ENCODE data around the gene HBP1.

The HBP1 gene

DNA sequence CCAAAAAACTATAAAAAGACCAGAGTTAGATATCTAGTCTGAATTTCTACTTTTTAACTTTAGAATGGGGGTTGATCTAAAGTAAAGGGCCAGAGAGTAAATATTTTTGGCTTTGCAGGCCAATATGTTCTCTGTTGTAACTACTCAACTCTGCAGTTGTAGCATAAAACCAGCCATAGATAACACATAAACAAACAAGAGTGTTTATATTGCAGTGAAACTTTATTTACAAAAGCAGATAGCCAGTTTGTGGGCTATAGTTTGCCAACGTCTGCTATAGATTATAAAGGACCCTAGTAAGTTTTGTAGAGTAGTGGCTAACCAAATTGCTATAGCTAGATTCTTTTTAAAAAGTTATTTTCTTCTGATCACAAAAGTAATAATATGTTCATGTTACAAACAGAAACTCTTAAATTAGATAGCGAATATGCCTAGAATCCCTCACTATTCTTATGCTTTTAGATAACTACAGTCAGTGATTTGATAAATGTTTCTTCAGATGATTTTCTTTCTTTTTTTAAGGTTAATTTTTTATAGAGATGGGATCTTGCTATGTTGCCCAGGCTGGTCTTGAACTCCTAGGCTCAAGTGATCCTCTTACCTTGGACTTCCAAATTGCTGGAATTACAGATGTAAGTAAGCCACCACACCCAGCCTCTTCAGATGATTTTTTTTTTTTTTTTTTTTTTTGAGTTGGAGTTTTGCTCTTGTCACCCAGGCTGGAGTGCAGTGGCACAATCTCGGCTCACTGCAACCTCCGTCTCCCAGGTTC, 23.6 kb upstream of the HBP1 start:
- H3K9me3 Mint-ChIP-seq: no peaks in the 10 kb centered on the region
- no peak overlapping the region for H3K4me3 Mint-ChIP-seq
- no peaks in the 10 kb centered on the region for H3K27me3 Mint-ChIP-seq (ENCODE audit: low read depth)
- H3K36me3 Mint-ChIP-seq (ENCODE audit: low read depth): no peaks in the 10 kb centered on the region
- H3K4me1 Mint-ChIP-seq: no peaks in the 10 kb centered on the region
- no peak for TF ChIP-seq CTCF (IDR thresholded peaks at IDR 0.05; ENCODE audit: unreplicated experiment in 3 of 3)
- H3K27ac Mint-ChIP-seq: no peak overlapping the region

GRCh38 chr7:107147464-107148393, 21.1 kb upstream of the HBP1 start:
- peak; percentile 52 to 68 (median 54) for TF ChIP-seq CTCF (IDR thresholded peaks at IDR 0.05; ENCODE audit: unreplicated experiment in 3 of 3)
- no peaks in the 10 kb centered on the region for H3K4me1 Mint-ChIP-seq
- peaks cover 5% of the 10 kb centered on the region for H3K27me3 Mint-ChIP-seq (ENCODE audit: low read depth)
- no peaks in the 10 kb centered on the region for H3K36me3 Mint-ChIP-seq (ENCODE audit: low read depth)
- no peak overlapping the region for H3K27ac Mint-ChIP-seq
- no peak overlapping the region for H3K4me3 Mint-ChIP-seq
- H3K9me3 Mint-ChIP-seq: no peaks in the 10 kb centered on the region

GRCh38 chr7:107148721-107149120, 20.1 kb upstream of the HBP1 start:
- Mint-ChIP-seq H3K27me3 (ENCODE audit: low read depth) (peaks cover 5% of the 10 kb centered on the region), H3K4me3 (no peak overlapping the region), H3K9me3 (no peaks in the 10 kb centered on the region), H3K4me1 (no peaks in the 10 kb centered on the region), H3K36me3 (ENCODE audit: low read depth) (no peaks in the 10 kb centered on the region), H3K27ac (no peak overlapping the region)
- no peak for TF ChIP-seq CTCF (IDR thresholded peaks at IDR 0.05; ENCODE audit: unreplicated experiment in 3 of 3)

- H3K27me3 Mint-ChIP-seq (ENCODE audit: low read depth): peaks cover 5% of the 10 kb centered on the region
- H3K27ac Mint-ChIP-seq: no peak overlapping the region
- TF ChIP-seq CTCF (IDR thresholded peaks at IDR 0.05; ENCODE audit: unreplicated experiment in 3 of 3): no peak
- H3K4me1 Mint-ChIP-seq: no peaks in the 10 kb centered on the region
- no peak overlapping the region for H3K4me3 Mint-ChIP-seq
- H3K9me3 Mint-ChIP-seq: no peaks in the 10 kb centered on the region
- no peaks in the 10 kb centered on the region for H3K36me3 Mint-ChIP-seq (ENCODE audit: low read depth)
Measured at GRCh38 chr7:107149863-107150262, 18.9 kb upstream of the HBP1 start.

DNA sequence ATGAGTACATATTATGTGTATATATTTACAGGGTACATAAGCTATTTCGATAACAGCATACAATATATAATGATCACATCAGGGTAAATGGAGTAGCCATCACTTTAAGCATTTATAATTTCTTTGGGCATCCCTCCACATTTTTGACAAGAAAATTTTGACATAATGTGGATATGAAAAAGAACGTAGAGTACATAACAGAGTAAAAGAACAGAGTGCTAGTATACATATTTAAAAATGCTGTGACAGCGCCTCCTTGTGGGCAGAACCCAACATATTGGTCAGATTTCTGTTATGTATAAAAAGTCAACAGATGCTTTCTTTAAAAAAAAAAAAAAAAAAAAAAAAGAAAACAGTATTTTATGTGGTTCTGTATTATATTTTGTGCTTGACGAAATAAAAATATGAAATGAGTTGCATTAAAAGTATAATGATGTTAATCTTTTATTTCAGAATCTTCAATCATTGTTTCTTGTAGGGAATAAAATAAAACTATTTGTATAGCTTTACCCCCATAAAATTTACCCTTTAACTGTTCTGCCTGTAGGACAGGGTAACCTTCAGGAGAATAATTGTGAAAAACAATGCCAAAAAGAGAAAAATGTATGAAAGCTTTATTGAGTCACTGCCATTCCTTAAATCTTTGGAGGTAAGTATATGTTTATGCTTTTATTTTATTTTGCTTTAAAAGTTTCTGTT, 18.3 kb upstream of the HBP1 start:
- Mint-ChIP-seq H3K36me3 (ENCODE audit: low read depth) (no peaks in the 10 kb centered on the region), H3K27ac (no peak overlapping the region), H3K27me3 (ENCODE audit: low read depth) (peaks cover 5% of the 10 kb centered on the region), H3K4me3 (no peak overlapping the region), H3K9me3 (no peaks in the 10 kb centered on the region), H3K4me1 (no peaks in the 10 kb centered on the region)
- TF ChIP-seq CTCF (IDR thresholded peaks at IDR 0.05; ENCODE audit: unreplicated experiment in 3 of 3): peak; percentile 67 to 89 (median 67)
